Measurements from ENCODE around the gene ATP2A1.
A peak's percentile ranks its signal among the peaks of the same experiment; 100 is the strongest.
"Not testable (repeated sequence)": the region's sequence is repeated elsewhere in the genome, so short reads cannot be mapped to it uniquely, and the experiment has no call there.

Gene ATP2A1

GRCh38 chr16:28863929-28864793 lies 14.1 kb upstream of the ATP2A1 start:
- no peak for DNase-seq

- no peak for DNase-seq
These were observed 13.1 kb upstream of the ATP2A1 start for GRCh38 chr16:28865001-28865688.

GRCh38 chr16:28865722-28866453 lies 12.4 kb upstream of the ATP2A1 start:
- no peak for DNase-seq

GRCh38 chr16:28866454-28866804 lies 11.9 kb upstream of the ATP2A1 start:
- DNase-seq, result no peak

GRCh38 chr16:28867241-28867640 lies 11.0 kb upstream of the ATP2A1 start:
- no peak for DNase-seq

- DNase-seq, result not testable (repeated sequence)
These were observed 10.6 kb upstream of the ATP2A1 start for GRCh38 chr16:28867646-28868045.

GRCh38 chr16:28869201-28869600 lies 9.1 kb upstream of the ATP2A1 start:
- DNase-seq, result no peak

GRCh38 chr16:28872952-28873351 lies 5.3 kb upstream of the ATP2A1 start:
- DNase-seq, result no peak

GRCh38 chr16:28873543-28874201 lies 4.6 kb upstream of the ATP2A1 start:
- DNase-seq, result no peak

- DNase-seq, result no peak
These were observed 3.9 kb upstream of the ATP2A1 start for GRCh38 chr16:28874406-28874805.

GRCh38 chr16:28875134-28876018 lies 2.9 kb upstream of the ATP2A1 start:
- DNase-seq, result no peak

- no peak for DNase-seq
These were observed 2.1 kb upstream of the ATP2A1 start for GRCh38 chr16:28876019-28876659.

GRCh38 chr16:28876973-28877654 lies 1.2 kb upstream of the ATP2A1 start:
- DNase-seq, result no peak

GRCh38 chr16:28877655-28878000 lies 660 bp upstream of the ATP2A1 start:
- no peak for DNase-seq

- no peak for DNase-seq
These were observed 1.1 kb downstream of the ATP2A1 start for GRCh38 chr16:28879261-28879840.

GRCh38 chr16:28879841-28880588 lies 1.7 kb downstream of the ATP2A1 start:
- DNase-seq, result peak; percentile 92

- no peak for DNase-seq
These were observed 2.3 kb downstream of the ATP2A1 start for GRCh38 chr16:28880589-28880915.

GRCh38 chr16:28880955-28881354 lies 2.7 kb downstream of the ATP2A1 start:
- no peak for DNase-seq

GRCh38 chr16:28881565-28881964 lies 3.3 kb downstream of the ATP2A1 start:
- not testable (repeated sequence) for DNase-seq

- DNase-seq, result no peak
These were observed 4.4 kb downstream of the ATP2A1 start for GRCh38 chr16:28882551-28883160.
